Stimulated activated naive B cell treated with anti-CD40 and anti-IgM and Interleukin-4, amounts not matched to agents 10 μg/mL and 1 μg/mL and 100 μg/mL, for 72 hours (primary cell): ENCODE data around the gene GABRR1.
"Not testable (repeated sequence)": the region's sequence is repeated elsewhere in the genome, so short reads cannot be mapped to it uniquely, and the experiment has no call there.

ENCODE experiments used
- ATAC-seq, 2 donors: fragments of 150-1000 bp; cut with Tn5 transposase; replicated peaks; 2 replicates each; pipeline ENCODE4 v1.10.0; 2021; ENCODE audit warnings: moderate library complexity in 1 of 2
- DNase-seq: peaks from one replicate; pipeline ENCODE4 v3.0.0; 2021
- H3K27ac Mint-ChIP-seq: one replicate; pipeline ENCODE4 v1.8.0; 2022; ENCODE audit warnings: mild to moderate bottlenecking, mixed read lengths
- H3K27me3 Mint-ChIP-seq, 2 donors: one replicate each; pipeline ENCODE4 v1.8.0; 2022; ENCODE audit warnings: mixed read lengths in 2 of 2
- H3K36me3 Mint-ChIP-seq, 2 donors: one replicate each; pipeline ENCODE4 v1.8.0; 2022; ENCODE audit warnings: mixed read lengths in 2 of 2, mild to moderate bottlenecking in 1 of 2
- H3K4me1 Mint-ChIP-seq, 2 donors: one replicate each; pipeline ENCODE4 v1.8.0; 2022; ENCODE audit warnings: mixed read lengths in 2 of 2, mild to moderate bottlenecking in 1 of 2
- H3K4me3 Mint-ChIP-seq, 2 donors: one replicate each; pipeline ENCODE4 v1.8.0; 2022; ENCODE audit warnings: mild to moderate bottlenecking in 2 of 2, mixed read lengths in 2 of 2, moderate library complexity in 1 of 2
- H3K9me3 Mint-ChIP-seq, 2 donors: one replicate each; pipeline ENCODE4 v1.8.0; 2022; ENCODE audit warnings: mixed read lengths in 2 of 2, mild to moderate bottlenecking in 1 of 2

GABRR1 gene

DNA sequence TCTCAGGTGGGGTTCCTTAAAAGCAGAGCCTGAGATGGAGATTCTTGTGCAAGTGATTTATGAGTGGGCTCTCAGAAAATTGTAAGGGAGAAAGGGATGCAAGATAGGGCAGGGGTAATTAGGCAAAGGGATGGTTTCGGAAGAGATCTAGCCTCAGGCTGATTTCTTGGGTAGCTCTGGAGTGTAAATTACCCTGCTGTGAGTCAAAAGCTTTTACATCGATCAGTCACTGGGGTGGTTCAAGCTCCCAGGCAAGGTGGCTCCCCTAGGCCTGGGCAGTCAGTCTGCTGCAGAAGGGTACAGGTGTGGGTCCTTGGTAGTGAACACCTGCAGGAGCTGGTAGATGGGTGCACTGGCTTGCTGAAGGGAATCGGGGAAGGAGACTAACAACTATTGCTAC lies 82.4 kb downstream of the GABRR1 start:
- Mint-ChIP-seq H3K27ac (no peak overlapping the region), H3K9me3 (no peaks in the 10 kb centered on the region), H3K4me3 (no peak overlapping the region), H3K4me1 (no peaks in the 10 kb centered on the region), H3K27me3 (no peaks in the 10 kb centered on the region), H3K36me3 (no peaks in the 10 kb centered on the region)
- ATAC-seq (no peak), DNase-seq (no peak)

DNA sequence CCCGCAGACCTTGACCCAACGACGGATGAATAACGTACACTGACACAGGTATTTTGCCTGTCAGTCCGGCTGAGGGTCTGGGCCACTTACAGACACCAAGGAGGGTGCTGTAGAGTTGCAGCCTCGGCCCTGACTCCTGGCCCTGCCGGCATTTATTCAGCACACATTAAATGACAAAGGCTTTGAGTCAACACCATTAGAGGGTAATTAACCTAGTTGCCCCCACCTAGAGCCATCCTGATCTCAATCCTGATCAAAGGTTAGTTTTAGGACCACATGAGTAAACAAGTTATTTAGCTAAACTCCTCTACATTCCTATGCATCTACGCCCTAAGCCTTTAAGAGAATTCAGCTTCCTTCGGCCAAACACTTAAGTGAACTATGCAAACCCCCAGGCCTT lies 83.2 kb downstream of the GABRR1 start:
- H3K36me3 Mint-ChIP-seq: peaks cover 0 to under 1% of the 10 kb centered on the region in 2 donors

DNA sequence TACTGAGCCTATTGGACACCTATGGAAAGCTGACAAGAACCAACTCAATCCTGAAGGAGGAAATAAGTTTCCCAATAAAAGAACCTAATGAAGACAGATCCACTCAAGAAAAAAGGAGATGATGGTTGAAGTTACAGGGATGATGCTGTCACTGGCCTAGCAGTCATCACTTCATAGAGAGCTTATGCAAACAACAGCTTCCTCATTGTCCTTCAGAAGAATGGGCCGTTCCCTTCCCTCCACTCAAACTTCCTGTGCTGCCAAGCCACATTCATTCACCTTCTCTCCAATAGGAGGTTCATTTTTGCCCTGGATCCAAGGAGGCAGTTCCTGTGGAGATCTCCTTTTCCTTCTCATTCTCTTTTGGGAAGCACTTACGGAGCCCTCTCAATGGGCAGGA lies 85.1 kb downstream of the GABRR1 start:
- Mint-ChIP-seq H3K27ac (no peak overlapping the region), H3K4me1 (peaks cover 2 to 6% of the 10 kb centered on the region in 2 donors)

More for the DNA sequence above, 83.2 kb downstream of the GABRR1 start:
- ATAC-seq (no peak), DNase-seq (no peak)
- Mint-ChIP-seq H3K27me3 (no peaks in the 10 kb centered on the region), H3K4me1 (no peaks in the 10 kb centered on the region), H3K9me3 (peaks cover 1 to 2% of the 10 kb centered on the region in 2 donors), H3K4me3 (no peak overlapping the region), H3K27ac (no peak overlapping the region)

DNA sequence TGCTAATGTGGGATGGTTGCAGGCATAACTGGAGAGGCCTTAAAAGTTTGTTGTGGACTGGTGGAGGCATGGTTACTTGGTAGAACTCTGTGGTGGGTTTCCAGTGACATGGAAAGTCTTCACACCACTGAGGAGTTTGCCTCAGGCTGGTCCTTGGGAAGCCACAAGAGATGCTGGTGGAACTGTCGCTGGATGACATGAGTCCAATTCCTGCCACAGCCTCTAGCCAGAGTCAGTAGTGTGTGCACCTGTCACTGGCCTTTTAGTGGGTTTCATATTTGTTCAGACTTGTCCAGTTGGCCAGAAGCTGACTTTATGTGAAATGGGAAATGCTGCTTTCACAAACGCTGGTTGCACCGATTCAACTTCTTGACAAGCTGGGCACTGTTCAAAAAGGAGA lies 85.6 kb downstream of the GABRR1 start:
- DNase-seq (no peak), ATAC-seq (no peak)
- Mint-ChIP-seq H3K4me1 (peaks cover 2 to 6% of the 10 kb centered on the region in 2 donors), H3K9me3 (peaks cover 8 to 9% of the 10 kb centered on the region in 2 donors), H3K27me3 (no peaks in the 10 kb centered on the region), H3K4me3 (no peak overlapping the region), H3K27ac (no peak overlapping the region), H3K36me3 (peaks cover 6 to 7% of the 10 kb centered on the region in 2 donors)

More for the DNA sequence above, 85.1 kb downstream of the GABRR1 start:
- H3K27me3 Mint-ChIP-seq: no peaks in the 10 kb centered on the region
- ATAC-seq: no peak
- H3K9me3 Mint-ChIP-seq: peaks cover 8 to 9% of the 10 kb centered on the region in 2 donors
- peaks cover 6 to 7% of the 10 kb centered on the region in 2 donors for H3K36me3 Mint-ChIP-seq
- DNase-seq: no peak
- H3K4me3 Mint-ChIP-seq: no peak overlapping the region

DNA sequence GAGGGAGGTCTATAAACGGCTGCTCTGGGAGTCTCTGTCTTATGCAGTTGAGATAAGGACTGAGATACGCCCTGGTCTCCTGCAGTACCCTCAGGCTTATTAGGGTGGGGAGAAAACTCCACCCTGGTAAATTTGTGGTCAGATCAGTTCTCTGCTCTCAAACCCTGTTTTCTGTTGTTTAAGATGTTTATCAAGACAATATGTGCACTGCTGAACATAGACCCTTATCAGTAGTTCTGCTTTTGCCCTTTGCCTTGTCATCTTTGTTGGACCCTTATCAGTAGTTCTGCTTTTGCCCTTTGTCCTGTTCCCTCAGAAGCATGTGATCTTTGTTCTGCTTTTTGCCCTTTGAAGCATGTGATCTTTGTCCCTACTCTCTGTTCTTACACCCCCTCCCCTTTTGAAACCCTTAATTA lies 88.9 kb downstream of the GABRR1 start:
- not testable (repeated sequence) for DNase-seq, H3K9me3 Mint-ChIP-seq, H3K27ac Mint-ChIP-seq, H3K4me1 Mint-ChIP-seq, ATAC-seq, H3K27me3 Mint-ChIP-seq, H3K36me3 Mint-ChIP-seq, H3K4me3 Mint-ChIP-seq
